Activated effector memory CD4-positive, alpha-beta T cell treated with anti-CD3 and anti-CD28 coated beads, Interleukin-2, amount 50 U/mL, for 16 hours (primary cell): ENCODE data around the gene CCDC27.

Experiments
- DNase-seq: peaks from one replicate; pipeline ENCODE4 v3.0.0-alpha.2; 2020

The CCDC27 gene

DNA sequence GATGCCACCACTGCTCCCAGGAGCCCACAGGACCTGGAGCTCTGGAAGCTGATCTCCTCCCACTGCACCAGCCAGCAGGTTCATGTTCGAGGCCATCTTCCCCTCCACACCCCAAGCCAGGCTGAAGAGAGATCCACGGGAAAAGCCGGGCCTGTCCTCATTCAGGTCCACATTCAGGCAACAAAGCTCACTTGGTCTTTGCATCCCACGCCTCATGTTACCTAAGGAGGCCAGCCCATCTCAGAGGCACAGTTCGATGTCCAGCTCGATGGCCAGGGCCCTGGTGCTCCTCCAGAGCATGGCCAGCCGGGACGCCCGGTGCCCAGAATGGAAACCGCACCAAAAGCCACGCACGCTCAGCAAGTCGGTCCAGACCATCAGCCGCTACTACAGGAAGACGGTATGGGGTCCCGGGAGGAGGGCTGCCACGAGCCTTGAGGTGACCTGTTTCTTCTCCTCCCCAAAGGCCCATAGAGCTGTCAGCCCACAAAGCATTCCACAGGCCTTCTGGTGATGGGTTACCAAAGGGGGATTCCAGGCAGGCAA, at the start of gene CCDC27:
Gene CCDC27, plus strand, starts transcription at position 51 of the 546 bp plus-strand sequence. Its CDS starts 32 bp downstream, at position 83.
- no peak for DNase-seq

DNA sequence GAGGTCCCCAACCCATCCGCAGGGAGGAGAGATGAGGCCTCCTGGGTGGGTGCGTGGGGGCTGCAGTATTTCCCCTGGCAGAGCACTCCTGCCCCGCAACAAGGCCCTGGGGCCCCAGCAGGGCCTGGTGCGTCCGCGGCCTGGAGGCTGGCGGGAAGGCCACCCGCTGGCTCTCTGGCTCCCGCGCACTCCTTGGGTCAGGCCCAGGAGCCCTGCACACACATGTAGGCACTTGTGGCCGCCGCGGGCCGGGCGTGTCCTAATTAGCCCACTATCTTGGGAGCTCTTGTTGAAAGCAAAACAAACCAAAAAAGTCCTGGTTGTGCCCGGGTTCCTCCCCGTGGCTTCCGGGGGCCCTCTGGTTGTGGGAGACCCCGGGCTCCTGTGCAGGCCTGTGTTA, 49.7 kb upstream of the CCDC27 start:
- DNase-seq = no peak

DNA sequence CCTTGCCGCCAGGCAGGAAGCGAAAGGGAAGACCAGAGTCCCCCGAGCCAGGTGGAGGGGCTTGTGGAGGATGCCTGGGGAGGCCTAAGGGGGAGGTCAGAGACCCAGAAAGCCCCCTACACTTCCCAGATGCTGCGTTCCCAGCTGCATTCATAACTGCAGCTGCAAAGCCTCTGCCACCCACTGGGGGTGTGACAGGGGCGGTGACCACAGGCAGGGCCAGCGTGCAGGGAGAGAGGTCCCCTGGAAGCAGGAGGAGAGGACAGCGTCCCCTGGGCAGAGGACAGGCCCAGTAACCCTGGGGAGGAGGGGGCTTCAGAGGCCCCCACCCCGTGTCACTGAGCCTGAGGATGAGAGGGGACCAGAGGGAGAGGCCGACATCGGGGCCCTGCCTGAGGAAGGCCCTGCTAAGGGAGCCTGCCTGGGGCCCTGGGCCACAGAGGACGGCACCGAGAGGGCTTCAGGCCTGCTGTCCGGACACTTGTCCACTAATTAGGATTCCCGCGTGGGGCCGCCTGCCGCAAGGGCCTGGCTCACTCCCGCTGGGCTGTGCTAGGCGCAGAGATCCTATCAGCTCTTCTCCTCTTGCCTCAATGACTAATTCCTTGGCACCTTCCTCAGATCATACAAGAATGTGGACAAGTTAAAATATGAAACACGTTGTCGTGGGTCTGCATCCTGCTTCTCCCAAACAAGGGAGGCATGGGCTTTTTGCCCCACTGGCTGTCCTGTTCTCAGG, 49.1 kb upstream of the CCDC27 start:
- DNase-seq = no peak

DNA sequence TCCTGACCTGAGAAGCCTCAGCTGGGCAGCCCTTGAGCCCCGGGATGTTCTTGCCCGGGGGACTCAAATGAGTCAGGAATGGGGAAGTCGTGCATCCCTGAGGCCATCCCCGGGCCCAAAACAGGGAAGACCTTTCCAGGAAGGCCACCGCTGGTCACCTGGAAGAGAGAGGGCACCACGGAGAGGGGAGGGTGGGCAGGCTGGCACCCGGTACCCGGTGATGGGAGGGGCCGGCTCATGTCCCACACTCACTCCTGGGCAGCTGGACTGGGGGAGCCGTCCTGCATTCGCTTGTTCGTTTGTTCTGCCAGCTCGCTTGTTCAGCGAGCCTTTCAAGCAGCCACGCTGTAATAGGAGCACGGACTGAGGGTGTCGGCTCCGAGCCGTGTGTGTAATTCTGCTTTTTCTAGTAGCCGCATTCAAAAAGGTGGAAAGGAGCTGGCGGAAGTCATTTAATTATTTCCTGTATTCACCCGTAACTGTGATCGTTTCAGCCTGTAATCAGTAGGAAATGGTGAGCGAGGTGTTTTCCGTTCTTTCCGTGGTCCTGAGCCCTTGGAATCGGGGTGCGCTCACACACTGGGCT, 48.4 kb upstream of the CCDC27 start:
- DNase-seq = no peak

DNA sequence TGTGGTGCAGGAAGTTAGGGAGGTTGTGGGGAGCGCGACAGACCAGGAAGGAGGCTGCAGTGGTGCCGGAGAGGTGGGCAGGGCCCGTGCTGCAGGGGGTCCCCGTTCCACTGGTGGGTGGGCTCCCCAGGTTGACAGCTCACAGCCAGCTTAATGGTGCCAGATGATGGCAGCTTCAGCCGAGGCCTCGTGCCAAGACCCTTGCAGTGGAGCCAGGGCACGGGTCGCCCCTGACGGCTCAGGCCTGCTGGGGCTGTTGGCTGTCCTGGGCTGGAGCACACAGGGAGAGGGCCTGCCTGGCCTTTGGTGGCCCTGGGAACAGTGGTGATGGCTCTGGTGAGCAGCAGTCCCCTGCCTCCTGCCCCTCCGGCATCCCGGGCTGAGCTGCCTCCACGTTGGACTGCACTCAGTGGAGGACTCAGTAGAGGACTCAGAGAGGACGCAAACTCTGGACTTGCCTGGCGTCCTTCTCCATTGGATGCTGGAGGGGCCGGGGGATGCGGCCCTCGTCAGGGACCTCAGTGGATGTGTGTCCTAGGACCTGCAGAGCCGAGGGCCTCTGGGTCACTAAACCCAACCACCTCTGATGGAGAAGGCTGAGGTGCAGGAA, 46.8 kb upstream of the CCDC27 start:
- no peak for DNase-seq

DNA sequence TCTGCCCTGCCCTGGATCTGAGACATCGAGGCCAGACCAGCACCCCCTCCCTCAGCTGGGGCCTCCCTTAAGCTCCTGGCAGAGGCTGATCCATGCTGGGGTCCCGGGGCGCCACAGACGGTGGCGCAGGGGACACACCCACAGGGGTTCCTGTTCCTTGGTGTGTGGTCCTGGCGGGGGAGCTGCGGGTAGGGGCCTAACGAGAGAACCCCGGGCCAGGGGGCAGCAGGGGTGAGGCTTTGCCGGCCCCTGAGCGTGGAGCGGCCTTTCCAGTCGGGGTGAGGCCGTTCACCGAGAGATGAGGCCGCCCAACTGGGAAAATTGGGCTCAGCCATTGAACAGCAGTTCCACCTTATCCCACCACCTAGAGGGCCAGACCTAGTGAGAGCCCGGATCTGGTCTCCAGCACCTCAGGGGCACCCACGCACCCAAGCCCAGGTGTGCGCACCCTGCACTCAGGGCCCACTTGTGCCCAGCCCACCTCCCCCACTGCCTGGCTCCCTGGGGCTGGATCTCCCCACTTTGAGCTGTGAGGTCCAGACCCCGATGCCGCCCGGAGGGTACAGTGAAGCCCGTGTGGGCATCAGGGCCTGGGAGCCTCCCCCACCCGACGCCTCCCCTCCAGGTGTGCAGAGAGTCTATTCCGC, 45.5 kb upstream of the CCDC27 start:
- DNase-seq = no peak

DNA sequence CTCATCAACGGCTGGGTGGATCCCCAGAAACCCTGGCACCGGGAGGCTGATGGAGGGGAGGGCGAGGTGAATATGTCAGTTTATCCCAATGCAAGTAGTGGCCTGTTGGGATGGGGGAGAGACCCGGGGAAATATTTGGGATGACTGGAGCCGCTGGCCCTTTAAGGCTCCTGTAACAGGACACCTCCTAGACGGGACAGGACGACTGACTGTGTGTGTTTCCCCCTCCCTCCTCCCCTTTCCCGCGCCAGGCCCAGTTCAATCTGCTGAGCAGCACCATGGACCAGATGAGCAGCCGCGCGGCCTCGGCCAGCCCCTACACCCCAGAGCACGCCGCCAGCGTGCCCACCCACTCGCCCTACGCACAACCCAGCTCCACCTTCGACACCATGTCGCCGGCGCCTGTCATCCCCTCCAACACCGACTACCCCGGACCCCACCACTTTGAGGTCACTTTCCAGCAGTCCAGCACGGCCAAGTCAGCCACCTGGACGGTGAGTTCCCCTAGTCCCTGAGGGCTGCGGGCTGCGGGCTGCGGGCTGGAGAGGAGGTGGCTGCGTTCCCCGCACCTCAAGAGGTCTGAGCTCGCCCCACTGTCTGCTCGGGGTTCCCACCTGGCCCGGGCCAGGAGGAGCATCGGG, 44.8 kb upstream of the CCDC27 start:
- no peak for DNase-seq

DNA sequence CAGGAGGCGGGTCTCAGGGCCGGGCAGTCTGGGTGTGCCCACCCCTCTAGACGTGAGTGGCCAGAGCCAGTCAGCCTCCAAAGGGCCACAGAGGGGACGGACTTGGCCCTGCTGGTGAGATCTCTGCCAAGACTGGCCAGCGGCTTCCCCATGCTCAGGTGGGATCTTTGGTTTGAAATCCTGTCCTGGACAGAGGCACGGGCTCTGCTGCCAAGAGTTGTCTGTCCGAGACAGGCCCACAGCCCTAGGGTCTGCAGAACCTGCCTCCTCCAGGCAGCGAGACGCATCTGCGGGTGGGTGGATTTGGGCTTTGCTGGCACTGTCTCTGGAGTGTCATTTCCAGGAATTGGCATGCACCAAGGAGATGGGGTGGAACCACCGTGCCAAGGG, 44.3 kb upstream of the CCDC27 start:
- DNase-seq = no peak

DNA sequence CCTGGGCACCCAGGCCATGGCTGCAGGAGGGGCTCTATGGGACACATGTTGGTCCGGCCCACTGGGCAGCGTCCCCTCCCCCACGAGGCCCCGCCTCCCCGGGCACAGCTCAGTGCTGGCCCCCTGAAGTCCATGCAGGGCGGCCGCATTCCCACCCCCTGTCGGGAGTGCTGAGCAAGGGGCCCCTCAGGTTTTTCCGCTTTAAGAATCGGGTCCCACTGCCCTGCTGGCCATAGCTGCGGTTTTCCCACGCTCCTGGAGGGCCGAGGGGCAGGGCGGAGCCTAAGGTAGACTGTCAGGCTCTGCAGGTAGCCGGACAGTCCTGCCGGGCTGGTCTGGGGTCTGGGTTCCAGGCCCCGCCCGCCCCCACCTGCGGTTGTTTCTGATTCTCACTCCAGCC, 43.5 kb upstream of the CCDC27 start:
- no peak for DNase-seq

DNA sequence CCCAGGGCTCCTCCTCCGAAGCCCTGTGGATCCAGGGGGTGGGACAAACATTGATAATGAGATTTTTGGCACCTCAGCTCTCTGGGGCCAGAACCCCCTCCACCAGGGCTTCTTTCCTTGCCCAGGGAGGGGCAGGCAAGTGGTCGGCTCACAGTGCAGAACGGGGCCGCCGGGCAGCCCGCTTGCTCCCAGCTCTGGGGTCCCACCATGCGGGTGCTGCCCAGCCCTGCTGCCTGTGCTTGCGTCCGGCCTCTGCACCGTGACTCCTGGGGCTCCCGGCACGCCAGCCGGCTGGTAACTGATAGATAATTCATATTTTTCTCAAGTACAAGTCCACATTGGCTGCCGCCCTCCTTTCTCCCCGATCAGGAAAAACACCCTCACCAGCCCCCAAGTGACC, 42.0 kb upstream of the CCDC27 start:
- no peak for DNase-seq

DNA sequence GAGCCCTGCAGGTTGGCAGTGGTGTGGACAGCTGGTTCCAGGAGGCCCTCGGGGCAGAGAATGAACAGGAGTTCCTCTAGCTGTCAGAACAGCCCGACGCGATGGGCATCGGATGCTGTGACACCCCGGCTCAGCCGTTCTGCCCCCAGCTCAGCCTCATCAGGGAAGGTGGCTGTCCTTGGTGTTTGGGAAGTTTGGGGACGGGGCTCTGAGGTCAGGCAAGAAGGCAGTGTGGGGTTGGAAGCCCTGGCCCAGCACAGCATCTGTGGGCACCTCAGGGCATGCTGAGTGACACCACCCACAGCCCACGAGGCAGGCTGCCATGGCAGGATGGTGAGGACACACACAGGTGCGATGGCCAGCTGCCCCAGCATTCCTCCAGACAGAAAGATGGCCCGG, 40.9 kb upstream of the CCDC27 start:
- no peak for DNase-seq

DNA sequence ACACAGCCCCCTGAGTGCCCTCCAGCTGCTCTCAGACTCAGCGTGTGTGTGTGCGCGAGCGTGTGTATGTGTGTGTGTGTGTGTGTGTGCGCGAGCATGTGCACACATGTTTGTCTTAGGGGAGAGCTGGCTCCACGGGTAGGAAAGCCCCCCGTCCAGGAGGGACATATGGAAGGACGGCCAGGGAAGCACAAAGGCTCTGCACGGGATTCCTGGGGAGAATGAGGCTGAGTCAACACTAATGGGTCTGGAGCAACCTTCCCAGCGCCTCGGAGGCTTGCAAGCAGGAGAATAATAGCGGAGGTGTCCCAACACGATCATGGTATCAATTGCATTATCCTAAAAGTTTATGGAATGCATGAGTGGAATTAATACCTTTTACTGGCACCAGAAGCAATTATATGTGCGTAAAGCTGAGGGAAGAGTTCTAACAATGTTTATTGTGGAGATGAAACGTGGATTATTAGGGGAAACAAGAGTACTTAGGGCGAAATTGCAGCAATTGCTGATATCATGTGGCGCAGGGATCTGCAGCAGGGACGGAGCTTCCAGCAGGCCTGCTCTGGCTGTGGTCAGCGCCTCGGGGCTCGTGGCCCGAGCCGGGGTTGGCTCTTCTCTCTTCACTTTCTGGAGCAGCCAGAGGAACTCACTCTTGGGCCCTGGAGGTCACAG, 40.3 kb upstream of the CCDC27 start:
- no peak for DNase-seq

DNA sequence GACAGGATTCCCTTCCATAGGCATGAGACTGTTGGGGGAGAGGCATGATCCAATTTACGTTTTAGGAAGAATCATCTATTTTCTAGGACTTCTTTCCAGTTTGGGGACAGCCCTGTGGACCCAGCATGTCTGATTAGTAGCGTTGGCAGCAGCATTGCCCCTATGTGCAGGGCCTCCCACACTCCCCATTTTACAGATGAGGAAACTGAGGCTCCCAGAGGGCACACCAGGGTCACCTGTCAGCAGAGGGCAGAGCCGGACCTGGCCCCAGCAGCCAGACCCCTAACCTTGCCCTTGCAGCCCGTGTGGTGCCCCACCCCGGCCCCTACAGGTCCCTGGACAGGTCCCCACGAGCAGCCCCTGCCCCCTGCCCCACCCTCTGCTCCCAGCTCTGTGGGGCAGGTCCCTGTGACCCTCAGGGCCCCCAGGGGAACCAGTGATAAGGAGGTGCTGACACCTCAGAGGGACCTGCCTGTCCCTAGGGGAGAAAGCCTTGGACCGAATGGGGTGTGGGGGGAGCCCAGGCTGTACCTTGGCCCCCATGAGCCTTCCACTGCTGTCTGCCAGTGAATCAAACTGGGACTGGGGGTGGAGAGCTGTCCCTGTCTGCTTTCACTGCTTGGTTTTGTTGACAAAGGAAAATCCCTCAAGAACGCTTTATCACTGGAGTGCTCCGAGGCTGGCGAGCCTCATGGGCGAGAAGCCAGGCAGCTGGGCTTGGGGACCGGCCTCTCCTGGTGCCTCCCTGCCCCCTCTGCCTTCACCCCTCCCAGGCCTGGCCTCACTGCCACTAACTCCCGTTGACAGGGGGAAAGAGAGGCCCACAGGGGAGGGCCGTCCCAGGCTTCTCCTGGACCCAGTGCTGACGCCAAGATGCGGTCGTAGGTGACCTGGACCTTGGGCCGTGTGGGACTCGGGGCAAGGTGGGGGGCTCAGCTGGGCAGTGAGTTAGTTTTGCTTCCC, 39.4 kb upstream of the CCDC27 start:
- no peak for DNase-seq

DNA sequence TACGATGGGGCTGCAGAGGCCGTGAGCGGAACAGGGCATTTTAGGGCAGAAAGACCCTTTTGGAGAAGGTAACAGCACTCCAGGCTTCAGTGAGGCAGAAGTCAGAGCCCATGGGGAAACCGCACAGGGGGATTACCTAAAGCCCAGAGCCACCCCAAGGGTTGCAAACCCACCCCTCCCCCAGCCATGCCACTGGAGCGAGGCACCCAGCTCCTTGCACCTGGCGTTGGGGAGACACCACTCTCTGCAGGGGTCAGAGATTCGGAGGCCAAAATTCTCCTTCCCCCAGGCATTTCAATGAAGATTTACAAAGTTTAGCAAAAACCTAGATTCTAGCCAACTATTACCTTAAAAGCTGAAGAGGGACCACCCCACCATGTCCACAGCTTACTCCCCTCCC, 38.4 kb upstream of the CCDC27 start:
- DNase-seq = no peak

DNA sequence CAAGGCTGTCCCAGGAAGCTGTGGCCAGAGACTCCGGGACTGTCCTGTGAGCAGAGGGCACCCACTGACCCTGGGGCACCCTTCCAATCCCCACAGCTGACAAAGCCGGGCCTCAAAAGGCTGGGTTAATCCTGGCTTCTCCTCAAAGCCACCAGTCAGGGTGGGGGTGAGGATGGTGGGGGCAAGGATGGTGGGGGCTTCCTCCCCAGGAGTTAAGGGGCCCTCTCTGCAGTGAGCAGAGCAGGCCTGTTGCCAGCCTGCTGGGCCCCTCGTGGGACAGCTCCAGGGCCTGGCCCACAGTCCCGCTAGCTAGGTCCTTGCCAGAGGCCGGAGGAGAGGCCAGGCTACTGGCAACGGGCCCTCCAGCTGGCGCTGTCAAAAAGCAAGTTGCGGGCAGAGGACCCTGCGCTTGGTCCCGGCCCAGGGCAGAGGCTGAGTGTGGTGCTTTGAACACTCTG, 37.9 kb upstream of the CCDC27 start:
- DNase-seq = no peak

DNA sequence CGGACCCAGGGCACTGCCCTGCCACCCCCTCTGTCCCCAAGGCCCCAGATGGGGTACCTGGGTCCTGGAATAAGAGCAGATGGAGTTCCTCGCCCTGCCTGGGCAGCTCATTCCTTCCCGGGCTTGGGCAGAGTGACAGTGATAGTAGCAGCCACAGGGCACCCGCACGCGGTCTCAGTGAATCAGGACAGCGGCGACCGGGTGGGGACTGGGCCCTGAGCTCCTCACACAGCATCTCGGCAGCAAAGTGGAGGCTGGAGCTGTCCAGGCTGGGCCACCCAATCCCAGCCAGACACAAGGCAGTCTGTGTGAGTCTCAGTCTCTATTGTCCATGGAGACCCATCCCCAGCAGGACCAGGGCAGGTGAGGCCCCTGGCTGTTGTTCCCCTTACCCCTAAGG, 37.4 kb upstream of the CCDC27 start:
- DNase-seq = no peak

DNA sequence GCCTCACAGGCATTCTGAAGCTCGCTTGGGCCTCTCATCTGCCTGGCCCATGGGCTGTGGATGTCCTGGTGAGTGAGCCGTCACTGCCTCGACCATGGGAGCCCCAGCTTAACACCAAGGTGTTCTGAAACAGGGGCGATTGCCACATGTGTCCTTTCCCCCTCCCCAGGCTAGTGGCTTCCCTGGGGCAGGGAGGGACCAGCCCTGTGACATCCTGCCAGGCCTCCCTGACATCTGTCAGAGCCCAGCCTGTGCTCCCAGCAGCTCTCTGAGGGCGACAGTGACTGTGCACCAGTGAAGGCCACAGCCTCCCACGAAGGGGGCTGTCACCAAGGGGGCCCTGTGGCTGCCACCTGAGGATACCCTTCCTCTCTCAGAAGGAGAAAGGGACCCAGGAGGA, 35.9 kb upstream of the CCDC27 start:
- no peak for DNase-seq

DNA sequence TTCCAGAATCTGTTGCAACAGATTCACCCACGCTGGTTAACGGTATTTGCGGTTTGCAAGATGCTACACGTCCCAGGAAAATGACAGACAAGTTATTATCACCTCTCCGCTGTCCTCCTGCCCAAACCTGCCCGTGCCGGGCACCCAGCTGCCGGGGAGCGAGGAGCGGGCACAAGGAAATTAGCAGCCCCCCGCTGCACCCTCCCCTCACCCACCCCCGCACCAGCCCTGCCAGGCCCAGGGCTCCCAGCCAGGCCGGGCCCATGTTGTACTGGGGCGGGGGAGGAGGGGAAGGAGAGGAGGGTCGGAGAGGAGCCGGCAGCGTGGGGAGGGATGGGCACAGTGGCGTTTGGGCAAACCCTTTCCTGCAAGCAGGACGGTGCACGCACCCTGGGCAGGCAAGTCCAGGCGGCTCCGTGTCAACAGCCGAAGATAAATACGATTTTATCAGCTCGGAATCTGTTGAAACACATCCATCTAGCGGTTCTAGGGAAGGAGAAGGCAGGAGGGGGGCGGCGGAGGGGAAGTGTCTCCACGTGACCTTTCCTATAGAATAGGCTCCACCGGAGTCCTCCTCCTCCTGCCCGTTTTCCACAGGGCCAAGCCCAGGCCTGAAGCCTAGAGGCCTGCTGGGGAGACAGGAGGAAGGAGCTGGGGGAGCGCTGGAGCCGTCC, 35.1 kb upstream of the CCDC27 start:
- DNase-seq = no peak

DNA sequence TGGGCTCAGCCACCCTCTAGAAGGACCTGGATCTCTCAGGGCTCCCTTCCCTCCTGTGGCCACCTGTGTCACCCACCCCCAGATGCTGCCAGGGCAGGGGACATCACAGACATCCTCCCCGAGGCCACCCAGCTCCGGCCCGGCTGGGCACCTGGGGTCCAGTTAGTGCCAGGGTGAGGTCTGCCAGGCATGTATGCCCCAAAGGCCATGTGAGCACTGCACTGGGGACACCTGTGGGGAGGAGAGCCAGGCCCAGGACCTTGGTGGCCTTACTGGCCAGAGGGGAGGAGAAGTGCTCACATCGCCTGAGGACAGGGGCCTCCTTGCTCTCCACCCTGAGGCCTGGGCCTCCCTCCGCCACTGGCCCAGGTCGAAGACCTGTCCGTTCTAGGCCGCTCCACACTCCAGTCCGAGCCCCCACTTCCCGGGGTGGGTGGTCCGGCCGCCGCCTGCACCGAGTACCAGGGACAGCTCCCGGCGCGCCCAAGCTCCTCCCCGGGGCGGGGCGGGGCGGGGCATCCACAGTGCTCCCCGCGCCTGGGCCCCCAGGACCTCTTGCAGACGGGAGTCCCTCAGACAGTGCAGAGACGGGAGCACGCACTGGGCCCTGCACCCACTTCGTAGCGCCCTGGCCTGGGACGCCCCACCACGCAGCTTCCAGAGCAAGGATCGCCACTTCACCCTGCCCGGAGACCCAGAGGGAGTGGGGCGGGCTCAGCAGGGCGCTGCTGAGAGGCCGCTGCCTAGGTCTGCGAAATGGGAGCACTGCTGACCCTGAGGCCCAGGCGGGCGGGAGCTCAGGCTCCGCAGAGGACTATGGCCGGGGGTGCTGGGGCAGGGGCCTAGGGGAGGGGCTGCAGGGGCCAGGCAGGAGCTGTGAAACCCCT, 34.3 kb upstream of the CCDC27 start:
- DNase-seq = peak; percentile 66

DNA sequence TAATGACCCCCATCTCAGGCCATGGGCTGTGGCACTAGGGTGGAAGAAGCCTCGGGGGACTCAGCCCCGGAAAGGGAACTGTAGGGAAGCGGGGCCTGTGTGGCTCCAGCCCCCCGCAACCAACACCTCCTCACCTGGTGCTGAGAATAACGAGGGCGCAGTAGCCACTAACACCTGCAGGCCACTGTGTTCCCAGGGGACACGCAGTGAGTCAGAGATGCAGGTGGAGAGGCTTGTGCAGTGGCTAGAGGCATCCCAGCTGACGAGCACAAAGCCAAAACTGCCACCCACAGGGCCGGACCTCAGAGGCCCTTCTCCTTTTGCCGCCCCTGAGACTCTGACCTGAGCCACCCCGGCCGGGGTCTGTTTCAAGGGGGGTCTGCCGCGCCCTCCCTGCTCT, 33.5 kb upstream of the CCDC27 start:
- no peak for DNase-seq
